Testis (tissue), 2 donors: ENCODE measurements around the gene POU6F2.

Source experiments
- CTCF ChIP-seq, 3 experiments: fragments of 450-650 bp in 2 of 3; fragments of 200-600 bp in 1 of 3; sonication (generic) in 1 of 3; IDR thresholded peaks; one replicate each; pipeline ENCODE4 v1.5.1; 2016 to 2019; ENCODE audit warnings: antibody characterized with exemption in 3 of 3, mild to moderate bottlenecking in 2 of 3, moderate library complexity in 1 of 3
- POLR2A ChIP-seq: fragments of 450-650 bp; IDR thresholded peaks from one replicate; pipeline ENCODE4 v1.6.1; 2017; ENCODE audit warnings: antibody characterized with exemption, mild to moderate bottlenecking, moderate library complexity

GRCh38 chr7:39125846-39126245 lies 148.1 kb downstream of the POU6F2 start:
- TF ChIP-seq CTCF (IDR thresholded peaks at IDR 0.05) (no peak), POLR2A (no peak)
